ENCODE data around the gene DHX34. TPM values are rescaled to one million over a fixed set of nuclear protein-coding genes. Genes with fewer than 3 reads are reported as not detected.
A peak's percentile ranks its signal among the peaks of the same experiment; 100 is the strongest.

Gene DHX34
- polyA plus RNA-seq, 4 donors: 6.5 to 13.9 (median 9.4) TPM

DNA sequence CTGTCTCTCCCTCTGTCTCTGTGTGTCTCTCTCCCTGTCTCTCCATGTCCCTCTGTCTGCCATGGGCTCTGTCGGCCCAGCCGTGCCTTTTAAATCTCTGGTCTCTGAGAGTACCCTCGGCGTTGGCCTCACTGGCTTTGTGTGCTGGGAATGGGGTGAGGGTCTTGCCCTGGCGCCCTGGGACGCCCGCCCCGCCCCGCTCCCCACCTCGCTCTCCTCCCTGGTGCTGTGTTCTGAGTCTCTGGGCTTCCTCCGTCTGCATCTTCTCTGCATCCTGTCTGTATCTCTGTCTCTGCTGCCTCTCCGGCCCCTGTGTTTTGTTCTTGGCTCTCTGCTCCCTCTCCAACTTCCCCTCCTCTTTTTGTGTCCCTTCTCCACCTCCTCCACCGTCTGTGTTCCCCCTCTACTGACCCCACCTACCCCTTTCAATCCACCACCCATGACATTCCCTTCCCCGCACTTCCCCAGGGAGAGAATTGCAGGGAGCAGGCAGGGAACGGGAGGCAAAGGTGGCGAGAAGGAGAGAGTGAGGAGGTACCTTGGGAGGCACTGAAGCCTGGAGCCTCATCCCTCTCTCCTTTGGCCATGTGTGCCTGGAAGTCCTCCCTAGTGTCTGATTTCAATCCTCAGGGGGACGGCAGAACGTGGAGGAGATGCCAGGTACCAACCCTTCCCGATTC is 74.2 kb downstream of the DHX34 start:
- FAIRE-seq (no peak), DNase-seq (no peak)
- no peak overlapping the region for H3K4me3 ChIP-seq (ENCODE audit: low read depth in 1 of 3, low read length in 3 of 3)
- H3K36me3 ChIP-seq (ENCODE audit: control insufficient read depth in 3 of 3, insufficient read depth in 2 of 3, low read depth in 1 of 3, low read length in 3 of 3): no peaks in the 10 kb centered on the region
- peaks cover 7 to 69% (median 26%) of the 10 kb centered on the region in 3 donors for H3K27me3 ChIP-seq (ENCODE audit: control insufficient read depth in 3 of 3, insufficient read depth in 3 of 3, low read length in 3 of 3)
- WGBS, 3 donors: 14 to 19% (median 18%) methylated on average over 19 of the region's 19 CpGs
- H3K9me3 ChIP-seq (ENCODE audit: control insufficient read depth in 2 of 2, insufficient read depth in 1 of 2, low read depth in 1 of 2, low read length in 1 of 2): no peaks in the 10 kb centered on the region
- H3K27ac ChIP-seq (ENCODE audit: low read depth in 1 of 3, low read length in 2 of 3): no peak overlapping the region
- H3K4me1 ChIP-seq (ENCODE audit: control insufficient read depth in 3 of 3, insufficient read depth in 2 of 3, low read depth in 1 of 3, low read length in 2 of 3): peaks cover 0 to 7% (median 0%) of the 10 kb centered on the region in 3 donors

DNA sequence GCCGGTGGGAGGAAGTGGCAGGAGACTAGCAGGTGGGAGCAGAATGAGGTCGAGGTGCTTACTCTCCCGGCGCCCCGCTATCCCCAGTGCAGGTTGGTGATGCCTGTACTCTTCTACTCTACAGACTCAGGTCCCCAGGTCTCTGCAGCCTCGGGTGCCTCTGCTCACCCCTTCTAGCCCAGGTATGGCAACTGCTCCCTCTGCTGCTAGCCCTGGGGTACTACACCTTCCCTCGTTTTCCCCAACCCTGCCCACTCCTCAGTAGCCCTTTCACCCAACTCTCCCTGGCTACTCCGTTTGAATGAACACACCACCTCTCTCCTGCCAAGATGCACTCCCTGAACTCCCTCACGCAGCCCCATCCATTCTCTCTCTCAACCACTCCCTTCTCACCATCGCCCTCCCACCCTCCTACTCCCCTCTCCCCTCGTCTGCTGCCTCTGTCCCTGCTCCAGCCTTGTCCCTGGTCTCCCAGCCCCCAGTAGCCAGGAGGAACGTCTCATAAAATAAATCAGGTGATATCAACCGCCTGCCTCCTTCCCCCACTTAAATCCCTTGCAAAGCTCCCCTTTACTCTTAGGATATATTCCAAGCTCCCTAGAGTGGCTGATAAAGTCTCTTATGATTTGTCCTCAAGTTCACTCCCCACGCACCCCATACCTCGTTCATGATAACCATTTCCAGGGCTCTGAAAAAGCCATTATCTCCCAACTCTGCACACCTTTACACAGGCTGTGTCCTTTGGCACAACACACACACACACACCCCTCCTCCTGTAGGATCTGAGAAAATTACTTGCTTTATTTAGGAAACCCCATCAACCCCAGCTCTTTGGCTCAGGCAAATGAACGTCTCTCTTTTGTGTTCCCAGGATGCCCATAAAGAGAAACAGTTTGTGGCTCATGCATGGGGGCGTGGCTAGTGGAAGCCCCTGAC is 78.4 kb downstream of the DHX34 start:
- no peak overlapping the region for H3K4me3 ChIP-seq (ENCODE audit: low read depth in 1 of 3, low read length in 3 of 3)

DNA sequence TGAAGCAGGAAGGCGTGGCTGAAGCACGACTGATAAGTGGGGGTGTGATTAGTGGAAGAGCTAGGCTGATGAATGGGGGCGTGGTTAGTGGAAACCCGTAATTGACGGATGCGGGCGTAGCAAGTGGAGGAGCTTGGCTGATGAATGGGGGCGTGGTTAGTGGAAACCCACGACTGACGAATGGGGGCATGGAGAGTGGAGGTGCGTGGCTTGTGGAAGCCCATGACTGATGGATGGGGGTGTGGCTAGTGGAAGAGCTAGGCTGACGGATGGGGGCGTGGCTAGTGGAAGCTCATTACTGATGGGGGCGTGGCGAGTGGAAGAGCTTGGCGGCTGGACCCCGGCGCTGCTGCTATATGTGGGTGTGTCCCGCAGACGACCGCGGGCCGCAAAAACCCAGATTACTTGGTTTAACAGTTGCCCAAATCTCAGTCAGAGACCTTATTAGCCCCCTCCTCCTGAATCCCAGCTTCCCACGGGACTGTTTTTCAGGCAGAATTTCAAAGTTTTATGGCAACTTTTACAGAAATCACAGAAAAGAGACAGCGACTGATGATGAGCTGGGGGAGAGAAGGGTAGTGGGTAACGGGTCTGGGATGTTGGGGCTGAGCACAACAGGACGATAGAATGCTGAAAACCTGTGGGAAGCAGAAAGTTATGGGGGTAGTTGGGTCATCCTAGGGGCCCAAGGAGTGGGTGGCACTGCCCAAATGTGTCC is 79.2 kb downstream of the DHX34 start:
- WGBS, 3 donors: 1 to 2% (median 1%) methylated on average over 26 to 27 of the region's 27 CpGs
- Histone ChIP-seq H3K36me3 (ENCODE audit: control insufficient read depth in 3 of 3, insufficient read depth in 2 of 3, low read depth in 1 of 3, low read length in 3 of 3) (no peaks in the 10 kb centered on the region), H3K4me3 (ENCODE audit: low read depth in 1 of 3, low read length in 3 of 3) (no peak overlapping the region), H3K9me3 (ENCODE audit: control insufficient read depth in 2 of 2, insufficient read depth in 1 of 2, low read depth in 1 of 2, low read length in 1 of 2) (peaks cover 0 to 3% of the 10 kb centered on the region in 2 donors), H3K27me3 (ENCODE audit: control insufficient read depth in 3 of 3, insufficient read depth in 3 of 3, low read length in 3 of 3) (peaks cover 0 to 69% (median 16%) of the 10 kb centered on the region in 3 donors), H3K27ac (ENCODE audit: low read depth in 1 of 3, low read length in 2 of 3) (peak overlapping the region in 1 of 3 donors; percentile 55), H3K4me1 (ENCODE audit: control insufficient read depth in 3 of 3, insufficient read depth in 2 of 3, low read depth in 1 of 3, low read length in 2 of 3) (peaks cover 0 to 20% (median 6%) of the 10 kb centered on the region in 3 donors)
- FAIRE-seq (no peak), DNase-seq (peak; percentile 64 to 73)

More for the DNA sequence above, 78.4 kb downstream of the DHX34 start:
- Histone ChIP-seq H3K27ac (ENCODE audit: low read depth in 1 of 3, low read length in 2 of 3) (peak overlapping the region in 1 of 3 donors; percentile 55), H3K9me3 (ENCODE audit: control insufficient read depth in 2 of 2, insufficient read depth in 1 of 2, low read depth in 1 of 2, low read length in 1 of 2) (peaks cover 0 to 3% of the 10 kb centered on the region in 2 donors), H3K4me1 (ENCODE audit: control insufficient read depth in 3 of 3, insufficient read depth in 2 of 3, low read depth in 1 of 3, low read length in 2 of 3) (peaks cover 0 to 20% (median 6%) of the 10 kb centered on the region in 3 donors), H3K27me3 (ENCODE audit: control insufficient read depth in 3 of 3, insufficient read depth in 3 of 3, low read length in 3 of 3) (peaks cover 2 to 71% (median 16%) of the 10 kb centered on the region in 3 donors), H3K36me3 (ENCODE audit: control insufficient read depth in 3 of 3, insufficient read depth in 2 of 3, low read depth in 1 of 3, low read length in 3 of 3) (no peaks in the 10 kb centered on the region)
- DNase-seq: peak; percentile 48 to 65
- WGBS, 3 donors: 1 to 4% (median 4%) methylated on average over 16 to 17 of the region's 17 CpGs
- FAIRE-seq: no peak

DNA sequence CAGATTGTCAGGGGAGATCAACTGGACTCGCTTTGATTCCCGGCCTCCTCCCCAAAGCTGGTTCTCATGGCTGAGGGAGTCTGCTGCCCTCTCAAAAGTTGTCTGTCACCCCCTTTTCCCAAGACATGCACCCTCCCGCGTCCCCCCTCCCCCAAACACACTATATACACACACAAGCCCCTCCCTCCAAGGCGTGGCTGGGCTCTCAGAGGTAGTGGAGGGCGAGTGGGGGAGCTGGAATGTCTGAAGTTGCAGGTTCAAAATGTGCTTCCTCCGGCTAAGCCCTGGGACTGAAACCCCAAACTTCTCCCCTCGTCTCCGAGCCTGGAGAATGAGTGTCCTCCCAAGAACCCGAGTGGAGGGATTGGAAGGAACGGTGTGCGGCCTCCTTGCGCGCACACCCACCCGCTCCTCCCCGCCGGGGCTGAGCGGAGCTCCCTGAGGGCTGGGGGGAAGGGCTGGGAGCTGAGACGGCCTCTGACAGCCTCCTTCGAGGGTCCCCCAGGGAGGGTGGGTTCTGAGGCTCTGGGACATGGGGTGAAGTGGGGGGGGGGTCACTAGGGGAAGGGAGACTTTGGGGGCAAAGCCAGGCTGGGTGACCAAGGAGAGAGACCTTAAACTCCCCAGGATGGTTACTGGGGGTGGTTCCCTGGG is 80.2 kb downstream of the DHX34 start:
- peaks cover 0 to 20% (median 6%) of the 10 kb centered on the region in 3 donors for H3K4me1 ChIP-seq (ENCODE audit: control insufficient read depth in 3 of 3, insufficient read depth in 2 of 3, low read depth in 1 of 3, low read length in 2 of 3)
- FAIRE-seq (no peak), DNase-seq (no peak)
- H3K9me3 ChIP-seq (ENCODE audit: control insufficient read depth in 2 of 2, insufficient read depth in 1 of 2, low read depth in 1 of 2, low read length in 1 of 2): peaks cover 0 to 3% of the 10 kb centered on the region in 2 donors
- H3K36me3 ChIP-seq (ENCODE audit: control insufficient read depth in 3 of 3, insufficient read depth in 2 of 3, low read depth in 1 of 3, low read length in 3 of 3): no peaks in the 10 kb centered on the region
- no peak overlapping the region for H3K4me3 ChIP-seq (ENCODE audit: low read depth in 1 of 3, low read length in 3 of 3)
- no peak overlapping the region for H3K27ac ChIP-seq (ENCODE audit: low read depth in 1 of 3, low read length in 2 of 3)
- 14 to 25% (median 19%) methylated on average over 18 to 20 of the region's 20 CpGs for WGBS, 3 donors
- H3K27me3 ChIP-seq (ENCODE audit: control insufficient read depth in 3 of 3, insufficient read depth in 3 of 3, low read length in 3 of 3): peaks cover 0 to 66% (median 9%) of the 10 kb centered on the region in 3 donors

DNA sequence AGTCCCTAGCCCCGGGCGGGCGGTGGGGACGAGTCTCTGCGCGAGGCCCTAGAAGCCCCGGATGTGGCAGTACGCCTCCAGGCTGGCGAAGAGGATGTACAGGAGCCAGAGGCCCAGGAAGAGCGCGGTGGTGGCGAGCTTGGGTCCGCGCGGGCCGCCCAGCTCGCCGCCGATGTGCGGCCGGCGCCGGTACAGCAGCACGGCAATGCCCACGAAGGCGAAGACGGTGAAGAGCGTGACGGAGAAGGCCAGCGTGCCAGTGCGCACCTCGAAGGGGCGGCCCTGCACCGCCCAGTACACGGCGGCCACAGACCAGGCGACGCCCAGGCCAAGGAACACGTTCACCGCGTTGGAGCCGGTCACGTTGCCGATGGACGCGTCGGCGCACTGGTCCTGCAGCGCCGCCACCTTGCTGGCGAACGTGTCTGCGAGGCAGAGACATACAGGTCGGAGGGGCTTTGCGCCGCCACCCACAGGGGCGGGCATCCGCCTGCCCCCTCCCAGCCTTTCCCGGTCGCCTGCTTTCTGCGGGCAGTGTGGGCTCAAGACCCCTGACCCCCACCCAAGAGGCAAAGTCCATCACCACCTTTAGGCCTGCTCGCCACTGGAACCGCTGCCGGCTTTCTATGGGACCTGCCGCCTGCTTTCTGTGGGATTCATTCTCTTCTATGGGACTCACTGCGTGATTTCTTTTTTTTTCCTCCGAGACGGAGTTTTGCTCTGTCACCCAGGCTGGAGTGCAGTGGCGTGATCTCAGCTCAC is 81.1 kb downstream of the DHX34 start:
- Histone ChIP-seq H3K36me3 (ENCODE audit: control insufficient read depth in 3 of 3, insufficient read depth in 2 of 3, low read depth in 1 of 3, low read length in 3 of 3) (no peaks in the 10 kb centered on the region), H3K4me1 (ENCODE audit: control insufficient read depth in 3 of 3, insufficient read depth in 2 of 3, low read depth in 1 of 3, low read length in 2 of 3) (peaks cover 0 to 20% (median 6%) of the 10 kb centered on the region in 3 donors), H3K9me3 (ENCODE audit: control insufficient read depth in 2 of 2, insufficient read depth in 1 of 2, low read depth in 1 of 2, low read length in 1 of 2) (peaks cover 0 to 3% of the 10 kb centered on the region in 2 donors), H3K27me3 (ENCODE audit: control insufficient read depth in 3 of 3, insufficient read depth in 3 of 3, low read length in 3 of 3) (peaks cover 0 to 64% (median 9%) of the 10 kb centered on the region in 3 donors), H3K4me3 (ENCODE audit: low read depth in 1 of 3, low read length in 3 of 3) (no peak overlapping the region), H3K27ac (ENCODE audit: low read depth in 1 of 3, low read length in 2 of 3) (no peak overlapping the region)
- WGBS, 3 donors: 5 to 7% (median 5%) methylated on average over 67 to 69 of the region's 69 CpGs
- FAIRE-seq (no peak), DNase-seq (peak; percentile 71 to 80)

DNA sequence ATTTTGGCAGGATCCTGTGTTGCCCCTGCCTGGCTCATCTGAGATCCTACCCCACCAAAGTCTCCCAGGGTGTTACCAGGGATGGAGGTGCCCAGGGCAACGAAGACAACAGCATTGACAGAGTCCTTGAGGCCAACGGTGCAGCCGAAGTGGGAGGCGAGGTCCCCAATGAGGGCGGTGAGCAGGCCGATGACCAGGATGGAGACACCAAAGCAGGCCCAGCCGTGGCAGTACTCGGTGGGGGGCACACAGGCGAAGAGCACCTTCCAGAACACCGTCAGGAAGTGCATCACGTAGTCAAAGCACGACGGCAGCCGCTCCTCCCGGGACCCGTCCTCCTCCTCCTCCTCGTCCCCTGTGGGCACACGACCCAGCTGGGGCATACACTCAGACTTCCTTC is 83.0 kb downstream of the DHX34 start:
- H3K27ac ChIP-seq (ENCODE audit: low read depth in 1 of 3, low read length in 2 of 3): no peak overlapping the region
- 70 to 80% (median 79%) methylated on average over 16 to 18 of the region's 18 CpGs for WGBS, 3 donors
- H3K4me3 ChIP-seq (ENCODE audit: low read depth in 1 of 3, low read length in 3 of 3): no peak overlapping the region
- peaks cover 0 to 3% of the 10 kb centered on the region in 2 donors for H3K9me3 ChIP-seq (ENCODE audit: control insufficient read depth in 2 of 2, insufficient read depth in 1 of 2, low read depth in 1 of 2, low read length in 1 of 2)
- H3K27me3 ChIP-seq (ENCODE audit: control insufficient read depth in 3 of 3, insufficient read depth in 3 of 3, low read length in 3 of 3): peaks cover 0 to 60% (median 9%) of the 10 kb centered on the region in 3 donors
- no peak for FAIRE-seq
- no peak for DNase-seq
- H3K4me1 ChIP-seq (ENCODE audit: control insufficient read depth in 3 of 3, insufficient read depth in 2 of 3, low read depth in 1 of 3, low read length in 2 of 3): peaks cover 0 to 20% (median 6%) of the 10 kb centered on the region in 3 donors
- H3K36me3 ChIP-seq (ENCODE audit: control insufficient read depth in 3 of 3, insufficient read depth in 2 of 3, low read depth in 1 of 3, low read length in 3 of 3): no peaks in the 10 kb centered on the region

All from small intestine (tissue), 7 donors.